ENCODE data around the gene FOCAD. TPM values are rescaled to one million over a fixed set of nuclear protein-coding genes. Genes with fewer than 3 reads are reported as not detected.
A peak's percentile ranks its signal among the peaks of the same experiment; 100 is the strongest.

FOCAD gene
- total RNA-seq, 1 experiment from 2014 or later: 43.3 TPM

DNA sequence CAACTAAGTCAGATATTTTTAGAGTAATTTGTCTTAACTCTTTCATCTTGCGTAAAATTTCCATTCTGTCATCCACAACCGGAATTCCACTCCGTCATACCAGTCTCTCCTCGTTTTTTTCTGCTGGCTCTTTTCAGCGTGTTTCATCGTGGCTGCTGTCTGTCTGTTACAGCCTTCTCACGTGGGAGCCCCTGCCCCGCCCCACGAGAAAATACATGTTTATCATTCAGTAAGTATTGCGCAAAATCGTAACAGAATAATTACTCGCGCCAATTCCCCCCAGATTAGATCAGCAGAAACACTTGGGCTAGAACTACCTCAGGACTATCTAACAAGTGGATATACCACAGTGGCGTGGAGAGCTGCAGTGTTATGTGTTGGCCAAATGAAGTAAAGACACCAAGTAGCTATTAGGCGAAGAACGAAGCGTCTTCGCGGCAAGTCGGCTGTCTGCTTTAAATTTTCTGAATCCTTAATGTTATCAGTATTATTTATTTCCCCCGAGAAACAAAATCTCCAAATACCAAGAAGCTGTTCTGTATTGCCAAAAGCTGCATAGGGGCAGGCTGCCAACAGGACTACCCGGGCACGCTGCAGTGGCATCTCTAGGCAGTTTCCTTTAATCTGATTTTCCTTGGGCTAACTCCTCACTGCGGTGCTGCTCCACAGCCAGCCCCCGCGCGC, 566 bp upstream of the FOCAD start:
- no peaks in the 10 kb centered on the region for H4K20me1 ChIP-seq (ENCODE audit: control insufficient read depth, insufficient read depth, insufficient read length)
- H2BK15ac ChIP-seq (ENCODE audit: low read depth, low read length): no peak overlapping the region; the same call in 1 of the 2 replicates
- no peak overlapping the region for H3K4ac ChIP-seq (ENCODE audit: low read depth, low read length)
- no peaks in the 10 kb centered on the region for H3K79me1 ChIP-seq (ENCODE audit: insufficient read depth, low read depth, low read length, poor library complexity, severe bottlenecking)
- H2BK120ac ChIP-seq (ENCODE audit: low read depth, low read length, poor library complexity, severe bottlenecking): no peak overlapping the region
- H3K9ac ChIP-seq (ENCODE audit: extremely low read depth, insufficient read length, low read length): peak overlapping the region; percentile 38
- no peaks in the 10 kb centered on the region for H3K4me1 ChIP-seq (ENCODE audit: insufficient read depth, low read length)
- H3K56ac ChIP-seq (ENCODE audit: insufficient read length, low read depth, low read length): no peak overlapping the region
- H3K9me3 Mint-ChIP-seq: no peaks in the 10 kb centered on the region
- peaks cover 12% of the 10 kb centered on the region for H3K23me2 ChIP-seq (ENCODE audit: insufficient read length, low read depth, low read length, poor library complexity, severe bottlenecking)
- H2BK20ac ChIP-seq (ENCODE audit: low read depth, low read length, poor library complexity, severe bottlenecking): no peak overlapping the region
- H3K4me2 ChIP-seq (ENCODE audit: insufficient read depth, insufficient read length, low read length): peak overlapping the region; percentile 66
- H3K18ac ChIP-seq (ENCODE audit: insufficient read length, low read depth, low read length): no peak overlapping the region
- no peak overlapping the region for H4K8ac ChIP-seq (replicated peaks; ENCODE audit: insufficient read length, low read depth, low read length)
- no peak overlapping the region for H3K27ac ChIP-seq (ENCODE audit: insufficient read length, low read depth, low read length)
- peaks cover 2% of the 10 kb centered on the region; the same call in 1 of the 2 replicates for H3K79me2 ChIP-seq (ENCODE audit: insufficient read depth, low read length)
- WGBS (ENCODE audit: extremely low coverage, insufficient read length, low lambda C conversion rate): no CpG with 5 or more reads among the region's 27 CpGs
- H3K14ac ChIP-seq (ENCODE audit: insufficient read depth, low read length): peak overlapping the region; percentile 55; the same call in 1 of the 2 replicates
- TF ChIP-seq CTCF (conservative IDR thresholded peaks at IDR 0.05): no peak; the same call in 2 of the 3 replicates
- H3K23ac ChIP-seq (ENCODE audit: insufficient read length, low read depth, low read length): no peak overlapping the region
- H3K27me3 Mint-ChIP-seq (ENCODE audit: low read depth): no peaks in the 10 kb centered on the region
- H3K4me3 Mint-ChIP-seq: peak overlapping the region; percentile 79 to 85
- H4K5ac ChIP-seq (ENCODE audit: insufficient read length, low read depth, low read length): no peak overlapping the region
- no peak overlapping the region for H2BK12ac ChIP-seq (ENCODE audit: insufficient read length, low read depth, low read length)
- no peak overlapping the region for H2BK5ac ChIP-seq (ENCODE audit: insufficient read length, low read length)
- DNase-seq: no peak
- no peaks in the 10 kb centered on the region; a peak in 2 of 7 replicates for H3K36me3 Mint-ChIP-seq (ENCODE audit: insufficient read depth in 1 of 3, low read depth in 3 of 3)
- H2AK5ac ChIP-seq (ENCODE audit: insufficient read length, low read length): no peak overlapping the region
- H3K9me3 ChIP-seq (ENCODE audit: control insufficient read depth, low read depth, low read length): no peaks in the 10 kb centered on the region
- H3K27ac Mint-ChIP-seq: peak overlapping the region in 2 of 3 experiments; percentile 16 to 68; a peak in 3 of 7 replicates
- H3T11ph ChIP-seq (ENCODE audit: low read length): no peak overlapping the region
- no peak overlapping the region for H4K91ac ChIP-seq (ENCODE audit: insufficient read length, low read depth, low read length)
- H3K27me3 ChIP-seq (ENCODE audit: insufficient read depth, low read length): no peaks in the 10 kb centered on the region
- no peak overlapping the region for H2AFZ ChIP-seq (ENCODE audit: low read length)
- H3K4me1 Mint-ChIP-seq: peaks cover 19 to 20% of the 10 kb centered on the region in 2 experiments
